GM10248 (cell line): ENCODE data around the gene STX8.

Source experiments
- CTCF ChIA-PET: fragments of 300-600 bp; sonication (Branson Sonifier 250); formaldehyde crosslinking; extraction: SDS; loops from one replicate; lab custom pipeline; 2021; ENCODE audit warnings: antibody characterized with exemption; lab: Yijun Ruan, JAX
- POLR2A ChIA-PET: fragments of 350-650 bp; sonication (Branson Sonifier 250); formaldehyde crosslinking; extraction: SDS; loops from one replicate; lab custom pipeline; 2020; ENCODE audit warnings: antibody characterized with exemption; lab: Yijun Ruan, JAX
- DNase-seq: peaks from one replicate; pipeline ENCODE4 v3.0.0; 2012; ENCODE audit errors: extremely low spot score
- TF ChIP-seq, protein P1 (sequence below): IDR thresholded peaks from 2 replicates; pipeline ENCODE4 v1.5.1; 2012; ENCODE audit warnings: mild to moderate bottlenecking, low read depth; ENCODE audit errors: extremely low read depth, missing control alignments, control extremely low read depth

STX8 gene

DNA sequence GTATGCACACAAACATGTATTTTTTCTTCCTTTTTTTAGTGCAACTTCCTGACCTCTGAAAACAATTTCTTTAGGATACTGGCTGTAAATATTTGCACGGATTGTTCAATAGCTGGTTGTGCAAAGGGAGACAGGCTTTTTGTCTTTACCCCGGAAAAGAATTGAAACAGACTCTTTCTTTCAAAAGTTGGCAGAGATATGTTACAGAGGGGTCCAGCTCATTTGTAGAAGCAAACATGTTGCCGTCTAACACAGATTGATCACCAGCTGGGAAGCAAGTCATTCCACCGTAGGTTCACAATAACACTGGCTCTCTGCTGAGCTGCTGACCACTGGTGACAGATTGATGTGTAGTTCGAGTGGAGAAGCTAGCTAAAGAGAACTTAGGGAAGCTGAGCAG is 130.9 kb downstream of the STX8 start:
- POLR2A ChIA-PET, result no interaction called here
- TF ChIP-seq, protein P1, sequence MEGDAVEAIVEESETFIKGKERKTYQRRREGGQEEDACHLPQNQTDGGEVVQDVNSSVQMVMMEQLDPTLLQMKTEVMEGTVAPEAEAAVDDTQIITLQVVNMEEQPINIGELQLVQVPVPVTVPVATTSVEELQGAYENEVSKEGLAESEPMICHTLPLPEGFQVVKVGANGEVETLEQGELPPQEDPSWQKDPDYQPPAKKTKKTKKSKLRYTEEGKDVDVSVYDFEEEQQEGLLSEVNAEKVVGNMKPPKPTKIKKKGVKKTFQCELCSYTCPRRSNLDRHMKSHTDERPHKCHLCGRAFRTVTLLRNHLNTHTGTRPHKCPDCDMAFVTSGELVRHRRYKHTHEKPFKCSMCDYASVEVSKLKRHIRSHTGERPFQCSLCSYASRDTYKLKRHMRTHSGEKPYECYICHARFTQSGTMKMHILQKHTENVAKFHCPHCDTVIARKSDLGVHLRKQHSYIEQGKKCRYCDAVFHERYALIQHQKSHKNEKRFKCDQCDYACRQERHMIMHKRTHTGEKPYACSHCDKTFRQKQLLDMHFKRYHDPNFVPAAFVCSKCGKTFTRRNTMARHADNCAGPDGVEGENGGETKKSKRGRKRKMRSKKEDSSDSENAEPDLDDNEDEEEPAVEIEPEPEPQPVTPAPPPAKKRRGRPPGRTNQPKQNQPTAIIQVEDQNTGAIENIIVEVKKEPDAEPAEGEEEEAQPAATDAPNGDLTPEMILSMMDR, result no peak
- CTCF ChIA-PET, result interaction anchor here (0.8 to 1.4 kb wide), 2 partner anchors 17 to 25 kb away, joined by 3 to 4 read pairs; no protein-coding TSS in a partner anchor
- no peak for DNase-seq

DNA sequence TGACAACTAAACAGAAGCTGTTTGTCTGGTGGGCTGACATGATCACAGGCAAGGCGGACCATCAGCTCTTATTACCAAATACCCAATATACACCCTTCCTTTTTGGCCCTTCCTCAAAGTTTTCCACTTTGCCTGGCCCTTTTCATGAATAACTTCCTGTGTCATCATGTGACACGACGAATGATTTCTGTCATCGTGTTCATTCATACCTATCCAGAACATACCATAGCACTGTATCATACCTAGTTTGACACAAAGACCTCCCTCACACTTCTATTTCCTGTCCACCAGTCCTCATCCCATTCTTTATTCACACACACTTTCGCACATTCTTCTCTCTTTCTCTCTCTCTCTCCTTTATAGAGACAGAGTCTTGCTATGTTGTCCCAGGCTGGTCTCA is 131.8 kb downstream of the STX8 start:
- ChIA-PET POLR2A (no interaction called here), CTCF (interaction anchor here (0.9 kb wide), 1 partner anchor 26 kb away, joined by 3 read pairs; no protein-coding TSS in a partner anchor)
- DNase-seq, result no peak
- TF ChIP-seq, protein P1, result no peak

DNA sequence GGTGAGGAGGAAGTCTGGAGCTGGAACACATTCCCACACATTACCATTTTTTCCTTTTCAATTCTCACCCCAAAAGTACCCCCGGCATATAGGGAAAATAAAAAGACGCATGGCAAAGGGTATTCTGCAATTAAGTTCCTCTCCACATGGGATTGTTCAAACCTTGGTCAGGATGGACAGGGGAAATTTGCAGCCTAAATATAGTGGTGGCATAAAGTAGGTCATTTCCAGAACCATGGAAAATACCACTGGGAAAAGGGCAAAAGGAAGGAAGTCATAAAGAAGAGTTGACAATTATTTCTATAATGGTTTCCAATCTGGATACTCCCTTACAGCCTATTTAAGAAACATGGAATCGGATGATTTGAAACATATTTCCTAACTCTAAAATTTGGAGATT is 135.8 kb downstream of the STX8 start:
- ChIA-PET CTCF (no interaction called here), POLR2A (no interaction called here)
- TF ChIP-seq, protein P1, result no peak
- no peak for DNase-seq

DNA sequence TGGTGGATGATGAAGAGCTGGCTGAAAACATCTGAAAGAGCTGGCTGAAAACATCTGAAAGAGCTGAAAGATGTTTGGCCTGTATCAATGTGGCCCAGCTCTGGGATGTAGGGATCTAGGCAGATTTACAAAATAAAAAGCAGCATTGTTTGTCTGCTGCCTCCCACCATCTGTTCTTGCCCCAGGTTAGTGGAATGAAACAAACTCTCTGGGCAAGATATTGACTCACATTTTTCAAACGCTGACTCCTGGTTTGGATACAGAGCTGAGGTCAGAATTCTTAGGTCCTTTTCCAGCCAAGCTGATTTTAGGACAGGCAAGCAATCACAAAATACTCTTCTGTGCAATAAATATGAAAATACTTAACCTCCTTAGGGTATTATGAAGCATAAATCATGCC is 139.0 kb downstream of the STX8 start:
- DNase-seq, result no peak
- CTCF ChIA-PET, result no interaction called here
- POLR2A ChIA-PET, result no interaction called here
- TF ChIP-seq, protein P1, result no peak

DNA sequence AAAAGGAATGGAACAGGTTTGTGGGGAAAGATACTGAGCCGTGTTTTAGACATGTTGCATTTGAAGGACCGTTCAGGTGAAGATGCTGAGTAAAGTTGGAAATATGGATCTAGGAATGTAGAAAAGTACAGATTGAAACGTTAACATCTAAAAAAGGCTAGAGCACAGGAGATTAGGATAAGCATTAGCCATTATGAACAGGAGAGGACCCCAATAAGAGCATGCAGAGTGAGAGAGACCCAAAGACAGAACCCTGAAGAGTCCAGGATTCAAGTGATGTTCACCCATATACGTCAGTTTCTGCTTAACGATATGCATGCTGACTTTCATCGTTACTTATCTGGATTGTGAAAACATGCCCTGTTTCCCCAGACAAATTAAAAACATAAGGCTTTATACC is 140.5 kb downstream of the STX8 start:
- CTCF ChIA-PET, result no interaction called here
- no peak for DNase-seq
- TF ChIP-seq, protein P1, result no peak
- POLR2A ChIA-PET, result no interaction called here

DNA sequence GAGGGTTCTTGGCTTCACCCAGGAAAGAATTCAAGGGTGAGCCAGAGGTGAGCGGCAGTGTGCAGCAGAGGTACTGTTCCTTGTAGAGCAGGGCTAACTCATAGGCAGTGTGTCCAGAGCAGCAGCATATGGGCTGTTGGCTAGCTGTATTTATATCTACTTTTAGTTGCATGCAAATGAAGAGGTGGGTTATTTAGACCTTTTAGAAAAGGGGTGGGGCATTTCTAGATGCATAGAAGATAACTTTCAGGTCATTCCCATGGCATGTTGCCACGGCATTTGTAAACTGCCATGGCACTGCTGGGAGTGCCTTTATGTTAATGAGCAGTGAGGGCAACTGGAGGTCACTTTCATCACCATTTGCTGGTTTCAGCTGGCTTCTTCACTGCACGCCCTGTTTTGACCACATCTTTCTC is 141.0 kb downstream of the STX8 start:
- CTCF ChIA-PET, result no interaction called here
- DNase-seq, result no peak
- TF ChIP-seq, protein P1, result no peak
- POLR2A ChIA-PET, result no interaction called here

DNA sequence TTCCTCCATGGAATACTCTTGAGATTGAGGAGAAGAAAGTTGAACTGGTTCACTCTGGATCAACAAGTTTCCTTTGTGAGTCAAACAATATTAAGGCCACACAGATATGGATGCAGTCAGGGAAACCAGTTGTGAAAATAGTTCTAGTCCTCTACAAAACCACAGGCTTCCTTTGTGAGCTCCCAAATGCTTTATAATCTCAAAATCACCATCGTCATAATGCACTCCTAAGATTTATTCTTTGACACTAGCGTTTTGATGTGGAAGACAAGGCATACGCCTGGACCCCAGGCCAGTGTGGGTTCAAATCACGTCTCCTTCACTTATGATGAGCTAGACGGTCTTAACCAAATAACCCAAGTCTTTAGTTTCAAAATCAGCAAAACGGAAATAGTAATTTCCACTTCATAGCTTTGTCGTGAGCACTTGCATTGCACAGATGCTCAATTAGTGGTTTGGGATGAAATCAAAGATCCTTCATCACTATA is 142.6 kb downstream of the STX8 start:
- TF ChIP-seq, protein P1, result no peak
- no peak for DNase-seq
- ChIA-PET POLR2A (no interaction called here), CTCF (interaction anchor here (0.9 to 1.7 kb wide), 6 partner anchors 9 to 141 kb away, joined by 3 to 7 read pairs (median 3); no protein-coding TSS in a partner anchor)
